IMR-90 (cell line): ENCODE measurements around the gene NLGN1. TPM values are rescaled to one million over a fixed set of nuclear protein-coding genes. Genes with fewer than 3 reads are reported as not detected.

Experiments
- ATAC-seq: fragments of 200-7000 bp; cut with Tn5 transposase; 2 replicates; pipeline ENCODE4 v1.9.1; 2020; ENCODE audit warnings: low read depth, mild to moderate bottlenecking, moderate library complexity
- BruUV-seq: library from RNA; stranded (reverse); fragments of 400-500 nt; replicated peaks from 2 replicates; lab custom pipeline; 2021; lab: Mats Ljungman, UMichigan
- CTCF ChIA-PET: fragments of 300-600 bp; formaldehyde crosslinking; extraction: SDS; loops from one replicate; lab custom pipeline; 2021; ENCODE audit warnings: antibody characterized with exemption; lab: Yijun Ruan, JAX
- POLR2A ChIA-PET: fragments of 300-600 bp; sonication (Branson Sonifier 250); formaldehyde crosslinking; loops from one replicate; lab custom pipeline; 2022; ENCODE audit warnings: antibody characterized with exemption; ENCODE audit not compliant: unreplicated experiment; lab: Charles Lee
- DNase-seq: peaks from one replicate; pipeline ENCODE4 v3.0.0; 2013
- H2AFZ ChIP-seq: replicated peaks from 2 replicates; pipeline ENCODE3; 2013; ENCODE audit warnings: low read length, mild to moderate bottlenecking; ENCODE audit not compliant: poor library complexity
- H2AK5ac ChIP-seq: 2 replicates; pipeline ENCODE4 v1.6.1; 2013; ENCODE audit warnings: low read depth, low read length, inconsistent platforms
- H2AK9ac ChIP-seq: replicated peaks from 2 replicates; pipeline ENCODE3; 2013; ENCODE audit warnings: mild to moderate bottlenecking, low read depth, low read length, moderate library complexity; ENCODE audit not compliant: poor library complexity
- H2BK120ac ChIP-seq: 2 replicates; pipeline ENCODE4 v1.6.1; 2013; ENCODE audit warnings: low read depth, low read length, inconsistent platforms
- H2BK15ac ChIP-seq: 3 replicates; pipeline ENCODE4 v1.6.1; 2013; ENCODE audit warnings: low read depth, low read length, inconsistent platforms
- H2BK20ac ChIP-seq: 2 replicates; pipeline ENCODE4 v1.6.1; 2013; ENCODE audit warnings: low read depth, mild to moderate bottlenecking, inconsistent platforms, low read length, moderate library complexity
- H2BK5ac ChIP-seq: 2 replicates; pipeline ENCODE4 v1.6.1; 2013; ENCODE audit warnings: mild to moderate bottlenecking, low read depth, low read length, inconsistent platforms; ENCODE audit not compliant: poor library complexity, severe bottlenecking
- H3K14ac ChIP-seq: replicated peaks from 2 replicates; pipeline ENCODE4 v1.6.1; 2013; ENCODE audit warnings: low read depth, low read length, inconsistent platforms
- H3K18ac ChIP-seq: 2 replicates; pipeline ENCODE4 v1.6.1; 2013; ENCODE audit warnings: low read depth, low read length, control low read depth
- H3K23ac ChIP-seq: 2 replicates; pipeline ENCODE4 v1.6.1; 2013; ENCODE audit warnings: low read depth, low read length, inconsistent platforms
- H3K27ac ChIP-seq: 2 replicates; pipeline ENCODE4 v1.5.1; 2013; ENCODE audit warnings: mild to moderate bottlenecking, control low read depth, low read length; ENCODE audit not compliant: insufficient read depth
- H3K27me3 ChIP-seq: 2 replicates; pipeline ENCODE4 v1.6.1; 2013; ENCODE audit warnings: low read length; ENCODE audit not compliant: control insufficient read depth, insufficient read depth
- H3K36me3 ChIP-seq: 2 replicates; pipeline ENCODE4 v1.6.1; 2013; ENCODE audit warnings: low read length, mixed read lengths; ENCODE audit not compliant: control insufficient read depth, insufficient read depth
- H3K4ac ChIP-seq: 2 replicates; pipeline ENCODE4 v1.6.1; 2013; ENCODE audit warnings: low read depth, low read length, inconsistent platforms
- H3K4me1 ChIP-seq: 2 replicates; pipeline ENCODE4 v1.6.1; 2013; ENCODE audit warnings: low read length, mixed read lengths; ENCODE audit not compliant: control insufficient read depth, insufficient read depth
- H3K4me2 ChIP-seq: 2 replicates; pipeline ENCODE4 v1.6.1; 2013; ENCODE audit warnings: low read depth, mild to moderate bottlenecking, control low read depth, low read length, moderate library complexity
- H3K4me3 ChIP-seq: 2 replicates; pipeline ENCODE4 v1.5.1; 2013; ENCODE audit warnings: low read depth, mild to moderate bottlenecking, control low read depth, low read length, moderate library complexity; ENCODE audit not compliant: insufficient read depth
- H3K56ac ChIP-seq: 2 replicates; pipeline ENCODE4 v1.6.1; 2013; ENCODE audit warnings: low read length, inconsistent platforms; ENCODE audit not compliant: insufficient read depth; ENCODE audit errors: extremely low read depth
- H3K79me1 ChIP-seq, 2 experiments: 2 replicates each; pipeline ENCODE4 v1.6.1; 2013; ENCODE audit warnings: low read length in 2 of 2, inconsistent platforms in 1 of 2, low read depth in 1 of 2
- H3K9ac ChIP-seq: 2 replicates; pipeline ENCODE4 v1.6.1; 2013; ENCODE audit warnings: low read depth, low read length, control low read depth
- H3K9me1 ChIP-seq: 2 replicates; pipeline ENCODE4 v1.6.1; 2013; ENCODE audit warnings: low read length, inconsistent platforms; ENCODE audit not compliant: insufficient read depth
- H3K9me3 ChIP-seq: 2 replicates; pipeline ENCODE4 v1.6.1; 2013; ENCODE audit warnings: low read length; ENCODE audit not compliant: control insufficient read depth, insufficient read depth
- H4K20me1 ChIP-seq: 2 replicates; pipeline ENCODE4 v1.6.1; 2013; ENCODE audit warnings: low read length, inconsistent platforms; ENCODE audit not compliant: insufficient read depth
- H4K5ac ChIP-seq: 2 replicates; pipeline ENCODE4 v1.6.1; 2013; ENCODE audit warnings: mild to moderate bottlenecking, low read depth, low read length, control low read depth
- H4K8ac ChIP-seq, 2 experiments: 2 replicates each; pipeline ENCODE4 v1.6.1; 2013; ENCODE audit warnings: low read depth in 2 of 2, low read length in 2 of 2, control low read depth in 1 of 2, inconsistent platforms in 1 of 2
- H4K91ac ChIP-seq: 2 replicates; pipeline ENCODE4 v1.6.1; 2013; ENCODE audit warnings: low read depth, low read length, inconsistent platforms; ENCODE audit not compliant: insufficient read depth
- FOS ChIP-seq: fragments of 150-350 bp; IDR thresholded peaks from 2 replicates; pipeline ENCODE4 v1.6.1; 2016; ENCODE audit warnings: low read depth, low read length
- NFE2L2 ChIP-seq: fragments of 150-350 bp; IDR thresholded peaks from 2 replicates; pipeline ENCODE4 v1.6.1; 2016; ENCODE audit warnings: low read depth, mild to moderate bottlenecking, low read length
- WGBS, 2 experiments: methylation state at CpG; one replicate each; pipeline versions ENCODE4 v1.1.5 to v1.1.7; 2013; ENCODE audit warnings: missing lambda C conversion rate in 2 of 2; ENCODE audit not compliant: insufficient read length in 1 of 2; ENCODE audit errors: extremely low coverage in 2 of 2; 5-methylcytosine and 5-hydroxymethylcytosine counted together
- dilution Hi-C: fragments of 300-500 bp; cut with HindIII; formaldehyde crosslinking; loops from one replicate; pipeline ENCODE4 v1.14.3; 2018; ENCODE audit warnings: low sequenced_read_pairs; ENCODE audit not compliant: unreplicated experiment
- in situ Hi-C: fragments of 300-500 bp; cut with MboI; formaldehyde crosslinking; loops from 3 replicates; pipeline ENCODE4 v1.14.3; 2019; ENCODE audit warnings: low sequenced_read_pairs, inconsistent platforms, mixed read lengths
- intact Hi-C: fragments of 100-400 bp; cut with micrococcal nuclease; formaldehyde crosslinking; loops from 2 replicates; pipeline ENCODE4 v1.10.0; 2022
- polyA plus RNA-seq, 3 experiments: library from polyadenylated mRNA; depleted of rRNA; stranded (reverse); fragments of >200 nt; gene quantifications; 2 replicates each; pipeline ENCODE4 v1.2.3, GENCODE V29; 2012; ENCODE audit warnings: low replicate concordance in 1 of 3
- total RNA-seq: library from RNA; depleted of rRNA; stranded (reverse); fragments of >200 nt; gene quantifications from 2 replicates; pipeline ENCODE4 v1.2.3, GENCODE V29; 2012

Gene NLGN1
- total and polyA plus RNA-seq, 2 of the 4 experiments (the other 2 are of a cell fraction): 1.8 to 12.5 TPM

GRCh38 chr3:174169736-174170135 is 772.2 kb downstream of the NLGN1 start:
- no peak overlapping the region for H3K27ac ChIP-seq
- H3K14ac ChIP-seq: no peak overlapping the region
- 40% methylated on average over 1 of the region's 3 CpGs; no CpG with 5 or more reads in 1 of the 2 experiments for WGBS, 2 experiments
- no peaks in the 10 kb centered on the region for H3K79me1 ChIP-seq
- H2BK15ac ChIP-seq: no peak overlapping the region
- H2BK5ac ChIP-seq: no peak overlapping the region
- no peak overlapping the region for H3K4me2 ChIP-seq
- H4K20me1 ChIP-seq: no peaks in the 10 kb centered on the region
- H4K8ac ChIP-seq: no peak overlapping the region
- no peak overlapping the region for H2AK5ac ChIP-seq
- no peak overlapping the region for H3K4ac ChIP-seq
- intact Hi-C loops: no loop called here
- no TSS peak for BruUV-seq
- no peak overlapping the region for H2BK120ac ChIP-seq
- H3K9ac ChIP-seq: no peak overlapping the region
- H4K5ac ChIP-seq: no peak overlapping the region
- no peaks in the 10 kb centered on the region for H3K4me1 ChIP-seq
- H3K27me3 ChIP-seq: no peaks in the 10 kb centered on the region
- ChIA-PET POLR2A (no interaction called here), CTCF (no interaction called here)
- H3K18ac ChIP-seq: no peak overlapping the region
- no peak overlapping the region for H2AFZ ChIP-seq
- H3K9me1 ChIP-seq: no peaks in the 10 kb centered on the region
- no peak overlapping the region for H3K23ac ChIP-seq
- no peak overlapping the region for H2AK9ac ChIP-seq
- no peak for ATAC-seq
- H3K56ac ChIP-seq: no peak overlapping the region
- no peak overlapping the region for H3K4me3 ChIP-seq
- in situ Hi-C loops: no loop called here
- dilution Hi-C loops: no loop called here
- no peak for DNase-seq
- no peak for TF ChIP-seq NFE2L2
- no peak for TF ChIP-seq FOS
- no peaks in the 10 kb centered on the region for H3K36me3 ChIP-seq
- no peak overlapping the region for H2BK20ac ChIP-seq
- no peak overlapping the region for H4K91ac ChIP-seq
- no peaks in the 10 kb centered on the region for H3K9me3 ChIP-seq
